Ascending aorta (tissue), 2 donors: ENCODE data around the gene ATP5F1B. TPM values are rescaled to one million over a fixed set of nuclear protein-coding genes. Genes with fewer than 3 reads are reported as not detected.

Experiments
- DNase-seq, 2 donors: peaks; one replicate each; pipeline ENCODE4 v3.0.0-alpha.2; 2019; ENCODE audit warnings: low spot score in 2 of 2
- H3K27ac ChIP-seq, 2 donors: fragments of 200-600 bp; sonication (generic); one replicate each; pipeline ENCODE4 v1.5.1; 2016 to 2017; ENCODE audit warnings: mild to moderate bottlenecking in 1 of 2
- H3K27me3 ChIP-seq: fragments of 200-600 bp; sonication (generic); one replicate; pipeline ENCODE4 v1.5.1; 2017
- H3K36me3 ChIP-seq, 2 donors: fragments of 200-600 bp; sonication (generic); one replicate each; pipeline ENCODE4 v1.5.1; 2016
- H3K4me1 ChIP-seq, 2 donors: fragments of 200-600 bp; sonication (generic); one replicate each; pipeline ENCODE4 v1.5.1; 2016 to 2017; ENCODE audit warnings: mild to moderate bottlenecking in 1 of 2
- H3K4me3 ChIP-seq, 2 donors: fragments of 200-600 bp; sonication (generic); one replicate each; pipeline ENCODE4 v1.5.1; 2016 to 2017; ENCODE audit warnings: mild to moderate bottlenecking in 1 of 2
- H3K9me3 ChIP-seq, 2 donors: fragments of 200-600 bp; sonication (generic); one replicate each; pipeline ENCODE4 v1.5.1; 2016
- intact Hi-C: fragments of 100-400 bp; cut with DNase I; formaldehyde crosslinking; loops from one replicate; pipeline ENCODE4 v1.15.1; 2023
- total RNA-seq: library from RNA; depleted of rRNA; stranded (reverse); fragments of >200 nt; gene quantifications from one replicate; pipeline ENCODE4 v1.1.0, GENCODE V29; 2016
- TF ChIP-seq, protein P1 (sequence below), 3 experiments: fragments of 200-600 bp in 2 of 3; fragments of 450-650 bp in 1 of 3; sonication (generic) in 2 of 3; IDR thresholded peaks; one replicate each; pipeline ENCODE4 v1.5.1; 2016 to 2019; ENCODE audit warnings: antibody characterized with exemption in 3 of 3, mild to moderate bottlenecking in 1 of 3, moderate library complexity in 1 of 3

ATP5F1B gene
- total RNA-seq, 1 donor from 2014 or later: 197 TPM

DNA sequence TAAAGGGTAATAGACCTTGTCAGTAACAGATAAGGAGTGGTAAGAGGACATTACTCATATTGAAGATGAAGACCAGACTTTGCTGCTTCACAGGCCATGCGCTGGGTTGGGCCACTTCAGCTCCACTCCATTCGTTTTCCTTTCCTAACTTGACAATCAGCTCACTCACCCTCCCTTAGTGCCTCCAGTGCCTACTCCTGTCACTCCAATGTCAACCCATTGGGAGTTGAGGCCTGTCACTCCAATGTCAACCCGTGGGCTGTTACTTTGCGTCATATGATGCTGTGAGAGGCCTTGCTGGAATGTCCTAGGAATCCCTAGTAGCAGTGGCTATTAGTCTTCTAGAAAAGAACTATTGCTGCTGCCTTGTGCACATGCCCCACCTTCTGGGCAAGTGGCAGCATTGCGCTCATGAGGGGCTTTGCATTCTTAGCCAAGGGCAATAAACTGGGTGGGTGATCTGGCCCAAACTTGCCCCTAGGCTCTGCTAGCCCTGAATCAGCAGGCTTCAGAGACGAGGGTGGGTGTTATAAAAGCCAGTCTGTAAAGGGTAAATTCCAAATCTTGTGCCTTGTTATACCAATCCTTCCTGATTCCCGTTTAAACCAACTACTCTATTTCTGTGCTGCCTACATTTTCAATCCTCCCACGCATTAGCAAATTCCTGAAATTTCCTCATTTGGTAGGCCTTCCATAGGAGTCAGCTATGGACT is 51.7 kb downstream of the ATP5F1B start:
- Histone ChIP-seq H3K9me3 (no peaks in the 10 kb centered on the region), H3K4me1 (peaks cover 0 to 3% of the 10 kb centered on the region in 2 donors), H3K27ac (peak overlapping the region; percentile 65 to 84), H3K4me3 (no peak overlapping the region), H3K36me3 (peaks cover 33 to 55% of the 10 kb centered on the region in 2 donors), H3K27me3 (no peaks in the 10 kb centered on the region)
- TF ChIP-seq, protein P1, sequence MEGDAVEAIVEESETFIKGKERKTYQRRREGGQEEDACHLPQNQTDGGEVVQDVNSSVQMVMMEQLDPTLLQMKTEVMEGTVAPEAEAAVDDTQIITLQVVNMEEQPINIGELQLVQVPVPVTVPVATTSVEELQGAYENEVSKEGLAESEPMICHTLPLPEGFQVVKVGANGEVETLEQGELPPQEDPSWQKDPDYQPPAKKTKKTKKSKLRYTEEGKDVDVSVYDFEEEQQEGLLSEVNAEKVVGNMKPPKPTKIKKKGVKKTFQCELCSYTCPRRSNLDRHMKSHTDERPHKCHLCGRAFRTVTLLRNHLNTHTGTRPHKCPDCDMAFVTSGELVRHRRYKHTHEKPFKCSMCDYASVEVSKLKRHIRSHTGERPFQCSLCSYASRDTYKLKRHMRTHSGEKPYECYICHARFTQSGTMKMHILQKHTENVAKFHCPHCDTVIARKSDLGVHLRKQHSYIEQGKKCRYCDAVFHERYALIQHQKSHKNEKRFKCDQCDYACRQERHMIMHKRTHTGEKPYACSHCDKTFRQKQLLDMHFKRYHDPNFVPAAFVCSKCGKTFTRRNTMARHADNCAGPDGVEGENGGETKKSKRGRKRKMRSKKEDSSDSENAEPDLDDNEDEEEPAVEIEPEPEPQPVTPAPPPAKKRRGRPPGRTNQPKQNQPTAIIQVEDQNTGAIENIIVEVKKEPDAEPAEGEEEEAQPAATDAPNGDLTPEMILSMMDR (IDR thresholded peaks at IDR 0.05): peak; percentile 73 to 80 (median 77)
- DNase-seq: peak in 1 of 2 donors; percentile 67
- intact Hi-C loops: no loop called here

DNA sequence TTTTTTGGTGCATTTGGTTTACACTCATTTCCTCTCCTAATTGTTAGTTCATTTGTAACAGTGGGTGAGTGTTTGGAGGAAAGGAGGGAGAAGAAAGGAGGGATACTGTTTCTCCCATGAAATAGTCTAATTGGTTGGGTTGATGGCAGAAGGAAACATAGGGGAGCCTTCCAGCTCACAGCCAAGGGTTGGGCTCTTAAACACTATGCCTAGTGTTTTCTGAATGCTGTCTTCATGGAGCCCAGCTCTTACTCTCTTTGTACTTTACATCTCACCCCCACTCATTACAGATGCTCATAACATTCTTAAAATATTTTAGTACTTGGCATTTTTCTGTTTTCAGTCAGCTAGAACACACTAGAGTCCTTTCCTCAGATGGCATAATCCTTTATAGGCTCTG is 53.8 kb downstream of the ATP5F1B start:
- Histone ChIP-seq H3K4me3 (no peak overlapping the region), H3K27ac (peak overlapping the region in 1 of 2 donors; percentile 21), H3K36me3 (peaks cover 31 to 58% of the 10 kb centered on the region in 2 donors), H3K9me3 (no peaks in the 10 kb centered on the region), H3K4me1 (peaks cover 0 to 3% of the 10 kb centered on the region in 2 donors), H3K27me3 (no peaks in the 10 kb centered on the region)
- intact Hi-C loops: no loop called here
- DNase-seq: no peak
- TF ChIP-seq, protein P1 (IDR thresholded peaks at IDR 0.05): no peak

DNA sequence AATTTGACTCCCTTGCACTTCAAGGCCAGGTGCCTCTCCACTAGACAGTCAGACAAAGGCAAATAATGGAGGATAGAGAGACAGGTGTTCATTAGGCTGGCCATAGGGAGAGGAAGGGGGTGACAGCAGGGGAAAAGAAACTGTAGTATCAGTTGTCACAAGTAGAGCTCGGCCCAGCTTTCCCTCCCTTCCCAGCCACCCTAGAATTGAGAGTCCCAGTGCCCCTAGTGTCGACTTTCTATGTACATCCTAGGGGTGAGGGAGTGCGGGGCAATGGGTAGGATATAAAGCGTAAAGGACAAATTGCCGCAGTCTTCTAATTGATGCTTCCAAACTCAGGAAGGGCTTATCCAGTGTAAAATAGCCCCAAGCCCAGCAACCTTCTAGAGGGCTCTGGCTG is 54.7 kb downstream of the ATP5F1B start:
- Histone ChIP-seq H3K27ac (peak overlapping the region in 1 of 2 donors; percentile 21), H3K36me3 (peaks cover 28 to 58% of the 10 kb centered on the region in 2 donors), H3K9me3 (no peaks in the 10 kb centered on the region), H3K4me3 (no peak overlapping the region), H3K27me3 (no peaks in the 10 kb centered on the region), H3K4me1 (peaks cover 0 to 3% of the 10 kb centered on the region in 2 donors)
- intact Hi-C loops: no loop called here
- TF ChIP-seq, protein P1 (IDR thresholded peaks at IDR 0.05): no peak
- no peak for DNase-seq

DNA sequence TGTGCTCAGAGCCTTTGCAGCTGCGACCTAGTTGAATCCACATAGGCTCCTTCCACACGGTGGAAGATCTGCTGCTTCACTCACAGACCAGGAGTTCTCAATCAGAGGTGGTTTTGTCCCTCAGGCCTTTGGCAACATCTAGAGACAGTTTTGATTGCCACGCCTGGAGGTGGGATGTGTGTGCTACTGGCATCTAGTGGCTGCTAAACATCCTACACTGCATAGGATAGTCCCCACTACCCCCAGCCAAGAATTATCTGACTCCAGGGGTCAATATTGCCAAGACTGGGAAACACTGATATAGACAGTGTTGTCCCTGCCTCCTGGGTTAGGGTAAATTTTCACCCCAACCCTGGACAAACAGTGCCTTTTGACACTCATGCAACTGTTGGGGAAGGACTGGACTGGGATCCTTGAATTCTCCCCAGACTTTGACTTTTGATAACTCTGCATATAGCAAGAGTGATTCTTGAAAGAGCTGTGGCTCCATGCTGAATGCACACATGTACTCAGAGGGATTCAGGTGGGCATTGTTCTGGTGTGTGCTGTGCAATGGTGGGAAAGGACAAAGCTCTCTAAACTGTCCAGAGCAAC is 55.5 kb downstream of the ATP5F1B start:
- Histone ChIP-seq H3K27me3 (no peaks in the 10 kb centered on the region), H3K4me1 (peaks cover 0 to 3% of the 10 kb centered on the region in 2 donors), H3K27ac (no peak overlapping the region), H3K4me3 (no peak overlapping the region), H3K9me3 (no peaks in the 10 kb centered on the region), H3K36me3 (peaks cover 28 to 56% of the 10 kb centered on the region in 2 donors)
- no peak for DNase-seq
- TF ChIP-seq, protein P1 (IDR thresholded peaks at IDR 0.05): no peak
- intact Hi-C loops: no loop called here

DNA sequence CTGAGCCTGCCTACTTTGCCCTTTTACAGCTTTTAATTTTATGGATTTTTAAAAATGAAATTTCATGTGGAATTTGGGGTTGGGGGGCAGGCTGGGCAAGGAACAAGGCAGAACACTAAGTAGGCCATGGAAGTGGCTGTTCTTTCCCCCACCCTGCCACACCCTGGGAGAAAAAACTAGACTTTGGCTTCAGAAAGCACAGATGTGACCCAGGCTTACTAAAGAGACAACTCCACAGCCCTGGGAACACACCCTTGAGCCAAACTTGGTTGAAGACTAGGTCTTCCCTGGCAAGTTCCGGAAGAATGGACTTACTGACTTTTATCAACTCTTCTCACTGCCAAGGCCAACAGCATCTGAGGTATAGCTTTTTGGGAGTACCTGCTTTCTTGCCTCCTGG is 56.0 kb downstream of the ATP5F1B start:
- H3K27me3 ChIP-seq: no peaks in the 10 kb centered on the region
- DNase-seq: no peak
- peaks cover 0 to 3% of the 10 kb centered on the region in 2 donors for H3K4me1 ChIP-seq
- H3K9me3 ChIP-seq: no peaks in the 10 kb centered on the region
- intact Hi-C loops: no loop called here
- TF ChIP-seq, protein P1 (IDR thresholded peaks at IDR 0.05): no peak
- no peak overlapping the region for H3K27ac ChIP-seq
- peaks cover 28 to 51% of the 10 kb centered on the region in 2 donors for H3K36me3 ChIP-seq
- no peak overlapping the region for H3K4me3 ChIP-seq

Other genes with a start within 250 kb of the ATP5F1B start
- 2.0 TPM for gene TIMELESS, start 196.6 kb downstream of the ATP5F1B start, total RNA-seq
- not detected for gene MIP, start 191.3 kb downstream of the ATP5F1B start, total RNA-seq
- gene SPRYD4, start 177.4 kb downstream of the ATP5F1B start, total RNA-seq: 0.43 TPM
- gene GLS2, start 157.8 kb downstream of the ATP5F1B start, total RNA-seq: not detected
- 21.3 TPM for gene RBMS2, start 124.2 kb downstream of the ATP5F1B start, total RNA-seq
- 118 TPM for gene BAZ2A, start 15.7 kb downstream of the ATP5F1B start, total RNA-seq
- gene PTGES3, start 42.3 kb upstream of the ATP5F1B start, total RNA-seq: 62.2 TPM
- gene NACA, start 79.3 kb upstream of the ATP5F1B start, total RNA-seq: 490 TPM
- gene PRIM1, start 106.3 kb upstream of the ATP5F1B start, total RNA-seq: 20.9 TPM
- not detected for gene HSD17B6, start 117.3 kb upstream of the ATP5F1B start, total RNA-seq